Ovary (tissue), 9 donors: ENCODE measurements around the gene WNK1. TPM values are rescaled to one million over a fixed set of nuclear protein-coding genes. Genes with fewer than 3 reads are reported as not detected.
"Not testable (repeated sequence)": the region's sequence is repeated elsewhere in the genome, so short reads cannot be mapped to it uniquely, and the experiment has no call there.

ENCODE experiments used
- DNase-seq, 5 donors: peaks; one replicate each; pipeline ENCODE4 v3.0.0-alpha.2; 2019 to 2020
- H3K27ac ChIP-seq, 2 donors: fragments of 200-600 bp; one replicate each; pipeline versions ENCODE4 v1.5.1 to v1.8.0; 2019 to 2022
- H3K27me3 ChIP-seq: fragments of 200-600 bp; one replicate; pipeline ENCODE4 v1.8.0; 2022
- H3K36me3 ChIP-seq: fragments of 200-600 bp; sonication (generic); one replicate; pipeline ENCODE4 v1.5.1; 2019
- H3K4me1 ChIP-seq: one replicate; pipeline ENCODE4 v1.8.1; 2013; ENCODE audit warnings: mild to moderate bottlenecking, moderate library complexity; ENCODE audit not compliant: insufficient read depth
- H3K4me3 ChIP-seq: fragments of 200-600 bp; sonication (generic); one replicate; pipeline ENCODE4 v1.5.1; 2017
- H3K9me3 ChIP-seq, 2 donors: fragments of 200-600 bp in 1 of 2; sonication (generic) in 1 of 2; one replicate each; pipeline versions ENCODE4 v1.5.1 to v1.8.1; 2013 to 2019; ENCODE audit warnings: mild to moderate bottlenecking in 1 of 2, moderate library complexity in 1 of 2
- CTCF ChIP-seq, 3 donors: fragments of 450-650 bp in 2 of 3; fragments of 200-600 bp in 1 of 3; IDR thresholded peaks; one replicate each; pipeline versions ENCODE4 v1.5.1 to v1.8.0; 2016 to 2022; ENCODE audit warnings: antibody characterized with exemption in 3 of 3, mild to moderate bottlenecking in 1 of 3
- EP300 ChIP-seq: sonication (generic); formaldehyde crosslinking; IDR thresholded peaks from one replicate; pipeline ENCODE4 v1.6.1; 2017; ENCODE audit warnings: antibody characterized with exemption
- POLR2A ChIP-seq: fragments of 450-650 bp; IDR thresholded peaks from one replicate; pipeline ENCODE4 v1.6.1; 2017; ENCODE audit warnings: antibody characterized with exemption, mild to moderate bottlenecking, moderate library complexity
- WGBS, 3 donors: extraction: QIAGEN DNeasy Blood & Tissue Kit in 1 of 3; methylation state at CpG; one replicate each; pipeline versions ENCODE4 v1.1.5 to v1.1.7; 2013 to 2017; 5-methylcytosine and 5-hydroxymethylcytosine counted together
- intact Hi-C, 4 donors: fragments of 100-400 bp; cut with DNase I; formaldehyde crosslinking; loops; one replicate each; pipeline versions ENCODE4 v1.11.0 to v1.15.1; 2022 to 2023
- polyA plus RNA-seq, 2 donors: library from polyadenylated mRNA; stranded (reverse); fragments of 200-250 nt in 1 of 2; fragments of 350-450 nt in 1 of 2; fragmentation: Illumina TruSeq in 1 of 2; extraction: RNeasy Lipid Tissue Mini Kit (QIAGEN cat#74804) in 1 of 2; gene quantifications; one replicate each; pipeline ENCODE4 v1.2.3, GENCODE V29; 2013 to 2014
- total RNA-seq, 7 donors: library from RNA; depleted of rRNA in 2 of 7; stranded (reverse); fragments of >200 nt in 2 of 7; fragmentation: NEBNext Ultra II Directional in 3 of 7; extraction: Animal tissue kit (Norgen Biotek cat#: 25700) in 3 of 7; gene quantifications; one replicate each; pipeline versions ENCODE4 v1.1.0 to v1.2.4, GENCODE V29; 2016 to 2023
- donor health status: DM: no; HTN: no; CAD: no; lungs with moderate emphysema.
- donor health status: DM: no; HTN: no; CAD: no.
- donor health status: Bipolar disorder and iron deficiency.
- donor health status: DM: yes; HTN: yes; CAD: no.
- donor health status: DM: no; HTN: no; CAD: no.
- donor health status: DM: yes; HTN: yes; CAD: no.

WNK1 gene
- total and polyA plus RNA-seq, 9 donors: 26.0 to 144 (median 98.3) TPM

- H3K9me3 ChIP-seq: no peaks in the 10 kb centered on the region
- no peak for TF ChIP-seq CTCF (IDR thresholded peaks at IDR 0.05)
- no peak for TF ChIP-seq POLR2A
- TF ChIP-seq EP300: no peak
- no peaks in the 10 kb centered on the region for H3K4me1 ChIP-seq
- H3K36me3 ChIP-seq: no peaks in the 10 kb centered on the region
- no peak for DNase-seq
- H3K27me3 ChIP-seq: no peaks in the 10 kb centered on the region
- intact Hi-C loops: no loop called here
- H3K4me3 ChIP-seq: no peak overlapping the region
- 87 to 94% (median 91%) methylated on average over 4 of the region's 4 CpGs for WGBS, 3 donors
- no peak overlapping the region for H3K27ac ChIP-seq
These were observed 179.2 kb downstream of the WNK1 start for GRCh38 chr12:931591-931990.

GRCh38 chr12:935891-936290 is 183.5 kb downstream of the WNK1 start:
- H3K27me3 ChIP-seq, DNase-seq, H3K27ac ChIP-seq, H3K36me3 ChIP-seq, H3K9me3 ChIP-seq, H3K4me1 ChIP-seq, intact Hi-C loops, H3K4me3 ChIP-seq: not testable (repeated sequence)
- WGBS, 3 donors: 92 to 97% (median 95%) methylated on average over 12 of the region's 12 CpGs

GRCh38 chr12:936377-937345 is 184.3 kb downstream of the WNK1 start:
- no peak for TF ChIP-seq CTCF (IDR thresholded peaks at IDR 0.05)
- no peaks in the 10 kb centered on the region for H3K4me1 ChIP-seq
- no peaks in the 10 kb centered on the region for H3K9me3 ChIP-seq
- no peaks in the 10 kb centered on the region for H3K27me3 ChIP-seq
- intact Hi-C loops: no loop called here
- no peak overlapping the region for H3K4me3 ChIP-seq
- no peak overlapping the region for H3K27ac ChIP-seq
- no peaks in the 10 kb centered on the region for H3K36me3 ChIP-seq
- WGBS, 3 donors: 78 to 85% (median 82%) methylated on average over 8 of the region's 8 CpGs
- no peak for DNase-seq

GRCh38 chr12:938810-939209 is 186.4 kb downstream of the WNK1 start:
- H3K36me3 ChIP-seq: no peaks in the 10 kb centered on the region

More at GRCh38 chr12:938810-939209, 186.4 kb downstream of the WNK1 start:
- no peak for TF ChIP-seq EP300
- no peak for TF ChIP-seq POLR2A
- no peak for TF ChIP-seq CTCF (IDR thresholded peaks at IDR 0.05)
- Histone ChIP-seq H3K27me3 (no peaks in the 10 kb centered on the region), H3K9me3 (no peaks in the 10 kb centered on the region), H3K4me1 (no peaks in the 10 kb centered on the region), H3K27ac (no peak overlapping the region), H3K4me3 (no peak overlapping the region)
- 88 to 91% (median 88%) methylated on average over 3 of the region's 3 CpGs for WGBS, 3 donors
- intact Hi-C loops: no loop called here
- no peak for DNase-seq
